GM12872 (cell line): Measurements from ENCODE around the gene ARHGAP4.

ENCODE experiments used
- CTCF ChIP-seq: IDR thresholded peaks from 3 replicates; pipeline ENCODE4 v1.5.1; 2011; ENCODE audit warnings: low read depth, mild to moderate bottlenecking, low read length, moderate library complexity; ENCODE audit not compliant: insufficient read depth

The ARHGAP4 gene

GRCh38 chrX:153921511-153922446, 4.3 kb downstream of the ARHGAP4 start:
- TF ChIP-seq CTCF = no peak

GRCh38 chrX:153921070-153921469, 5.0 kb downstream of the ARHGAP4 start:
- TF ChIP-seq CTCF = no peak

GRCh38 chrX:153920546-153920945, 5.5 kb downstream of the ARHGAP4 start:
- TF ChIP-seq CTCF = no peak

- TF ChIP-seq CTCF = no peak
Observed at GRCh38 chrX:153919281-153919680, 6.8 kb downstream of the ARHGAP4 start.

GRCh38 chrX:153917869-153918268, 8.2 kb downstream of the ARHGAP4 start:
- no peak for TF ChIP-seq CTCF

GRCh38 chrX:153913701-153914100, 12.4 kb downstream of the ARHGAP4 start:
- no peak for TF ChIP-seq CTCF

GRCh38 chrX:153913211-153913610, 12.9 kb downstream of the ARHGAP4 start:
- TF ChIP-seq CTCF = no peak
